CD14-positive monocyte (primary cell): ENCODE measurements around the gene MTHFS. TPM values are rescaled to one million over a fixed set of nuclear protein-coding genes. Genes with fewer than 3 reads are reported as not detected.

Source experiments
- DNase-seq, 3 donors: peaks; one replicate each; pipeline ENCODE4 v3.0.0-alpha.2; 2011 to 2022
- H2AFZ ChIP-seq: 2 replicates; pipeline ENCODE4 v1.6.0; 2012; ENCODE audit warnings: mild to moderate bottlenecking, low read depth, low read length, inconsistent platforms; ENCODE audit not compliant: insufficient read depth, poor library complexity, severe bottlenecking
- H3K27ac ChIP-seq, 2 donors: 1 replicate in 1 of 2; 2 replicates in 1 of 2; pipeline ENCODE4 v1.5.1; 2012 to 2013; ENCODE audit warnings: low read length in 2 of 2, control low read depth in 1 of 2, inconsistent platforms in 1 of 2, low read depth in 1 of 2, mild to moderate bottlenecking in 1 of 2
- H3K27me3 ChIP-seq, 2 donors: one replicate each; pipeline versions ENCODE4 v1.6.0 to v1.6.1; 2011 to 2013; ENCODE audit warnings: low read length in 2 of 2; ENCODE audit not compliant: control insufficient read depth in 2 of 2, insufficient read depth in 2 of 2
- H3K36me3 ChIP-seq, 2 donors: replicated peaks in 1 of 2; 1 replicate in 1 of 2; 2 replicates in 1 of 2; pipeline versions ENCODE4 v1.5.1 to v1.6.1; 2012 to 2013; ENCODE audit warnings: low read length in 2 of 2, control low read depth in 1 of 2, inconsistent platforms in 1 of 2, mild to moderate bottlenecking in 1 of 2; ENCODE audit not compliant: insufficient read depth in 2 of 2, control insufficient read depth in 1 of 2
- H3K4me1 ChIP-seq, 2 donors: 1 replicate in 1 of 2; 2 replicates in 1 of 2; pipeline versions ENCODE4 v1.5.1 to v1.6.1; 2012 to 2013; ENCODE audit warnings: low read length in 2 of 2, control low read depth in 1 of 2, inconsistent platforms in 1 of 2, mild to moderate bottlenecking in 1 of 2, moderate library complexity in 1 of 2; ENCODE audit not compliant: insufficient read depth in 2 of 2, control insufficient read depth in 1 of 2
- H3K4me2 ChIP-seq: replicated peaks from 2 replicates; pipeline ENCODE3; 2012; ENCODE audit warnings: low read length, moderate library complexity, mild to moderate bottlenecking; ENCODE audit not compliant: poor library complexity, severe bottlenecking; ENCODE audit errors: extremely low read depth
- H3K4me3 ChIP-seq, 3 experiments: fragments of 200-600 bp in 1 of 3; sonication (generic) in 1 of 3; replicated peaks in 1 of 3; 1 replicate in 2 of 3; 2 replicates in 1 of 3; pipeline ENCODE4 v1.5.1; 2011 to 2013; ENCODE audit warnings: low read length in 3 of 3, mild to moderate bottlenecking in 3 of 3, control low read depth in 2 of 3, low read depth in 2 of 3, inconsistent platforms in 1 of 3, moderate library complexity in 1 of 3
- H3K79me2 ChIP-seq: 2 replicates; pipeline ENCODE4 v1.6.0; 2012; ENCODE audit warnings: mild to moderate bottlenecking, control low read depth, inconsistent platforms, low read length, moderate library complexity; ENCODE audit not compliant: insufficient read depth
- H3K9ac ChIP-seq: 2 replicates; pipeline ENCODE4 v1.6.0; 2017; ENCODE audit warnings: low read length, mild to moderate bottlenecking; ENCODE audit not compliant: insufficient read depth, poor library complexity, severe bottlenecking
- H3K9me3 ChIP-seq, 2 donors: replicated peaks in 1 of 2; 1 replicate in 1 of 2; 2 replicates in 1 of 2; pipeline versions ENCODE4 v1.5.1 to v1.6.1; 2012 to 2013; ENCODE audit warnings: low read length in 2 of 2, control low read depth in 1 of 2; ENCODE audit not compliant: control insufficient read depth in 1 of 2, insufficient read depth in 1 of 2
- H4K20me1 ChIP-seq: 2 replicates; pipeline ENCODE4 v1.6.0; 2012; ENCODE audit warnings: mild to moderate bottlenecking, low read length, control low read depth, moderate library complexity; ENCODE audit not compliant: insufficient read depth
- H3K27ac Mint-ChIP-seq, 7 donors: one replicate each; pipeline ENCODE4 v1.8.0; 2020; ENCODE audit warnings: mild to moderate bottlenecking in 7 of 7, mixed read lengths in 7 of 7, moderate library complexity in 6 of 7, inconsistent platforms in 2 of 7
- H3K27me3 Mint-ChIP-seq, 3 donors: one replicate each; pipeline ENCODE4 v1.8.0; 2021 to 2022; ENCODE audit warnings: low read depth in 3 of 3, mild to moderate bottlenecking in 3 of 3, mixed read lengths in 3 of 3, moderate library complexity in 3 of 3, inconsistent platforms in 1 of 3
- H3K36me3 Mint-ChIP-seq, 2 donors: one replicate each; pipeline ENCODE4 v1.8.0; 2020; ENCODE audit warnings: mixed read lengths in 2 of 2, inconsistent platforms in 1 of 2, mild to moderate bottlenecking in 1 of 2
- H3K4me1 Mint-ChIP-seq: one replicate; pipeline ENCODE4 v1.8.0; 2020; ENCODE audit warnings: mild to moderate bottlenecking, mixed read lengths
- H3K4me3 Mint-ChIP-seq, 2 donors: one replicate each; pipeline ENCODE4 v1.8.0; 2020; ENCODE audit warnings: mild to moderate bottlenecking in 2 of 2, mixed read lengths in 2 of 2, moderate library complexity in 1 of 2
- H3K9me3 Mint-ChIP-seq, 7 donors: one replicate each; pipeline ENCODE4 v1.8.0; 2020 to 2022; ENCODE audit warnings: mixed read lengths in 7 of 7, mild to moderate bottlenecking in 6 of 7, moderate library complexity in 6 of 7, inconsistent platforms in 2 of 7
- WGBS: methylation state at CpG from one replicate; pipeline ENCODE4 v1.1.5; 2013; ENCODE audit warnings: missing lambda C conversion rate; ENCODE audit not compliant: insufficient coverage; 5-methylcytosine and 5-hydroxymethylcytosine counted together
- intact Hi-C, 2 donors: fragments of 100-400 bp; cut with micrococcal nuclease; formaldehyde crosslinking; loops; one replicate each; pipeline versions ENCODE4 v1.15.0 to v1.15.1; 2023
- polyA plus RNA-seq, 3 donors: library from polyadenylated mRNA; depleted of rRNA in 1 of 3; unstranded in 2 of 3; stranded (reverse) in 1 of 3; fragments of 300-500 nt in 2 of 3; fragments of >200 nt in 1 of 3; fragmentation: Illumina TruSeq in 2 of 3; gene quantifications; 1 replicate in 2 of 3; 2 replicates in 1 of 3; pipeline ENCODE4 v1.2.3, GENCODE V29; 2012 to 2021
- TF ChIP-seq, protein P1 (sequence below): fragments of 200-600 bp; IDR thresholded peaks from one replicate; pipeline ENCODE4 v1.8.0; 2022; ENCODE audit warnings: antibody characterized with exemption, mild to moderate bottlenecking

Gene MTHFS
- polyA plus RNA-seq, 3 donors: 44.6 to 129 (median 76.4) TPM

DNA sequence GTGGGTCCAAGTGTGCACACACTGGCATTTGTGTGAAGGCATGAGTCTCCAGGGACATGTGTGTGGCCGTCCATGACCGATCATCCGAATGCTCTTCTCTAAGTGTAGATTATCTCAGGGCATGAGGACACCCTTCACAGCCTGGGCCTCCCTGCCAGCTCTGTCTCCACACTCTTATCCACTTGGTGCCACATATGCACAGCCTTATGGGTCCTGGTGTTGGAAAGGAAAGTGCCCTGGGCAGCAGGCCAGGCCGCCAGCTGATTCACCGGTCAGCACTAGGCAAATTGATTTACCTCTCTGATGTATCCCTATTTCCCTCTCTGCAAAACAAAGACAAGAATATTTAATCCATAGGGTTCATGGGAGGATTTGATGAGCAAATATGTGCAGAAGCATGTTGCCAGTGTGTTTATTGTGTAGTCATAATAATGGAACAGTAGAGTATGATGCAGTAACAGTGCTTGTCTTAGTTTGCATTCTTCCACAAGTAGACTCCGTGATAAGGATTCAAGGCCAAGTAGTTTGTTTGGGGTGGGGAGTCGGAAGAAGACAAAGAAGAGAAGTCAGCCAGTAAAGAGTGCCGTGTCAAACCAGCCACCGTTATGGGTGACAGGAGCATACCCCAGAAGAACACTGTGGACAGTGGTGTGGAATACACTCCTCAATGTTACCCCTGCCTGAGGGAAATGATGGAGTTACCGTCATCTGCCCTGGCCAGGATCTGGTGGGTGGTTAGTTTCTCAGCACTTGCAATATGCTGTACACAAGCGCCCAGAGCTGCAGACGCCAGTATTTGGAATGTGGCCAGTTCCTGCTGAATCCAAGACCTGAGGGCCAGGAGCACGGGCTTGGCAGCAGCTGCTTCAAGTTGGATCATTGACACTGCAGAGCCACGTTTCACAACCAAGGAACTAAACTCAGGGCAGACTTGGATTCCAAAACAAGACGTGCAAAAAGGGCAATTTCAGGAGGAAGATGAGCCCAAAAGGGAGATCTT is 85.1 kb downstream of the MTHFS start:
- H3K27ac Mint-ChIP-seq: no peak overlapping the region
- 68% methylated on average over 9 of the region's 15 CpGs for WGBS
- no peak overlapping the region for H3K27ac ChIP-seq
- H3K27me3 Mint-ChIP-seq: peaks cover 0 to 4% (median 3%) of the 10 kb centered on the region in 3 donors
- H3K4me3 ChIP-seq: no peak overlapping the region
- H3K36me3 ChIP-seq: no peaks in the 10 kb centered on the region
- no peak overlapping the region for H3K9ac ChIP-seq
- H3K4me1 Mint-ChIP-seq: peaks cover 25% of the 10 kb centered on the region
- no peaks in the 10 kb centered on the region for H4K20me1 ChIP-seq
- peaks cover 9 to 17% of the 10 kb centered on the region in 2 donors for H3K4me1 ChIP-seq
- H3K9me3 Mint-ChIP-seq: peaks cover 0 to 4% (median 0%) of the 10 kb centered on the region in 7 donors
- H3K4me3 Mint-ChIP-seq: no peak overlapping the region
- no peaks in the 10 kb centered on the region for H3K9me3 ChIP-seq
- no peak for DNase-seq
- no peaks in the 10 kb centered on the region for H3K79me2 ChIP-seq
- no peaks in the 10 kb centered on the region for H3K36me3 Mint-ChIP-seq
- H3K27me3 ChIP-seq: no peaks in the 10 kb centered on the region
- intact Hi-C loops: no loop called here
- no peak overlapping the region for H3K4me2 ChIP-seq
- TF ChIP-seq, protein P1, sequence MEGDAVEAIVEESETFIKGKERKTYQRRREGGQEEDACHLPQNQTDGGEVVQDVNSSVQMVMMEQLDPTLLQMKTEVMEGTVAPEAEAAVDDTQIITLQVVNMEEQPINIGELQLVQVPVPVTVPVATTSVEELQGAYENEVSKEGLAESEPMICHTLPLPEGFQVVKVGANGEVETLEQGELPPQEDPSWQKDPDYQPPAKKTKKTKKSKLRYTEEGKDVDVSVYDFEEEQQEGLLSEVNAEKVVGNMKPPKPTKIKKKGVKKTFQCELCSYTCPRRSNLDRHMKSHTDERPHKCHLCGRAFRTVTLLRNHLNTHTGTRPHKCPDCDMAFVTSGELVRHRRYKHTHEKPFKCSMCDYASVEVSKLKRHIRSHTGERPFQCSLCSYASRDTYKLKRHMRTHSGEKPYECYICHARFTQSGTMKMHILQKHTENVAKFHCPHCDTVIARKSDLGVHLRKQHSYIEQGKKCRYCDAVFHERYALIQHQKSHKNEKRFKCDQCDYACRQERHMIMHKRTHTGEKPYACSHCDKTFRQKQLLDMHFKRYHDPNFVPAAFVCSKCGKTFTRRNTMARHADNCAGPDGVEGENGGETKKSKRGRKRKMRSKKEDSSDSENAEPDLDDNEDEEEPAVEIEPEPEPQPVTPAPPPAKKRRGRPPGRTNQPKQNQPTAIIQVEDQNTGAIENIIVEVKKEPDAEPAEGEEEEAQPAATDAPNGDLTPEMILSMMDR: no peak
- H2AFZ ChIP-seq: no peak overlapping the region

DNA sequence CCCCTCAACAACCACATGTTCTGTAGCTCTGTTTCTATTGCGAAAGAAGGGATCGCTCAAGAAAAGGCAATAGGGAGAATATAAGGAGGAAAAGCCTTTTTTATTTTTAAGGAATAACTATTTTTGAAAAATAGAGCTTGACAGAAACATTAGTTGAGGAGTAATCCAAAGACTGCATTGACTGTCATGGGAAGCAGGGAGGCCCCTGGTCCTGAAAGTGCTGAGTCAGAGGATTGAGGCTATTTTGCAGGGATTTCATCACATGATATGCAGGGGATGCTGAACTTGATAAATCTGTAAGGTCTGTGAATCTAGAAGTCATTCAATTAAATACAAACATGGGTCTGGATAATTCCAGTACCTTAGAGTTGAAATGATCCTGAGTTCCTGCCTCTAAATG is 92.0 kb downstream of the MTHFS start:
- TF ChIP-seq, protein P1: no peak
- no peak overlapping the region for H3K4me2 ChIP-seq
- no peak overlapping the region for H3K27ac ChIP-seq
- peaks cover 2 to 11% of the 10 kb centered on the region in 2 donors for H3K4me1 ChIP-seq
- H3K27me3 Mint-ChIP-seq: peaks cover 0 to 6% (median 0%) of the 10 kb centered on the region in 3 donors
- DNase-seq: no peak
- peak overlapping the region; percentile 9 for H3K9ac ChIP-seq
- H3K9me3 Mint-ChIP-seq: peaks cover 0 to 4% (median 1%) of the 10 kb centered on the region in 7 donors
- intact Hi-C loops: no loop called here
- no peaks in the 10 kb centered on the region for H3K9me3 ChIP-seq
- no peaks in the 10 kb centered on the region for H3K36me3 ChIP-seq
- H3K36me3 Mint-ChIP-seq: no peaks in the 10 kb centered on the region
- no peak overlapping the region for H3K4me3 ChIP-seq
- peaks cover 15% of the 10 kb centered on the region for H3K4me1 Mint-ChIP-seq
- H3K27me3 ChIP-seq: no peaks in the 10 kb centered on the region
- no peak overlapping the region for H3K27ac Mint-ChIP-seq
- no peak overlapping the region for H3K4me3 Mint-ChIP-seq
- H3K79me2 ChIP-seq: no peaks in the 10 kb centered on the region
- no peaks in the 10 kb centered on the region for H4K20me1 ChIP-seq
- no CpG with 5 or more reads among the region's 2 CpGs for WGBS
- no peak overlapping the region for H2AFZ ChIP-seq
